Stimulated activated CD4-positive, alpha-beta T cell treated with anti-CD3 and anti-CD28 coated beads, TNF-alpha, amount 100 ng/mL, for 4 hours (primary cell): ENCODE results near the gene CRIM1.

Experiments used
- DNase-seq, 3 experiments: peaks; one replicate each; pipeline ENCODE4 v3.0.0-alpha.2; 2020; ENCODE audit warnings: low read depth in 3 of 3

CRIM1 gene

DNA sequence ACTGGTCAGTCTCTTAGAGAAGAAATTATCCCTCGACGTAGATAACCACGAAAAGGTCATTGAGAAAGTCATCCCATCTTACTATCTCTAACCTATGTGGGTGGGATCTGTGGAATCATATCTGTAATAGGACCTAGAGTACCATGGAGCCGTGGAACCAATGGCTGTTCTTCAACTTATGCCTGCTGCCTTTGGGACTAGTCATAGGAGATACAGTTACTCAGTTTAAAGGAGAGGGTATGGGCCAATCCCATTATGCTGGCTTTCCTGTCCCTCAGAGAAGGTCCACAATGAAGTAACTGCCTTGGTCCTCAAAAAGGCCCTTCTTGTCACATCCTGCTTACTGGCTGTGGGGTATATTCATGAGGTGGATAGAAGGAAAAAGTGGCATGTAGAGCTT lies 164.9 kb downstream of the CRIM1 start:
- no peak for DNase-seq

DNA sequence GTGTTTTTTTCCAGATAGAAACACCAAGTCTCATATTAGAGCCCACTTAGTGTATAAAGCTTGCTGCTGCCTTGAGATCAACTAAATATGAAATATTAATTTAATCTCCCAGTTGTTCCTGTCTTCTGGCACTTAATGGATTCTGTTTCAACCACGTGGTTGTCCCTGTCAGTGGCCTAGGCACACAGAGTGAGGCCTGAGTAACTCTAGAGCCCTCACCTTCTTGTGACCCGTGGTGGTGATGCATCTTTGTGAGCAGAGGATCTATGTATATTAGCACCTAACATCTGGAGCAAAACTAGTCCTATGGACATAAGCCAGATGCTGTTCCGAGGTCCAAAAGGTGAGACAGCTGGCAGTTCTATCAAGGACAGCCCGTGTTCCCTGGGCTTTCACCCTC lies 167.6 kb downstream of the CRIM1 start:
- no peak for DNase-seq

DNA sequence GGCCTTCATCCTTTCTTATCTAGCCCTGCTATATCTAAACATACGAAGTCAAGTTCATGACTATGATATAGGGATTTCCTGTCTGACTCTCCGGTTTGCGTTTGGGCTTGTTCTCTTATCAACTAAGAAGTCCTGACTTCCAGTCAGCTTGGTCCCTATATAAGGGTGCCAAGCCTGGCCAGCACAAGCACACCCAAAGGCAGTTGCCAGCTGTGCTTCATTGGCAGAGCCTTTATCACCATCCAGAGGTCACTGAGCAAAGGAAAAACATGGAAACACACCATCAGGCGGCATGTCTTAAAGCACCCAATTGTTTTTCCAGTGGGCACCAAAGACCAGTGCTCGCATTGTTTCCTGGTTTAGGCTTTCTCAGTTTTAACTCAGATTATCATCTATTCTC lies 169.7 kb downstream of the CRIM1 start:
- DNase-seq: no peak

DNA sequence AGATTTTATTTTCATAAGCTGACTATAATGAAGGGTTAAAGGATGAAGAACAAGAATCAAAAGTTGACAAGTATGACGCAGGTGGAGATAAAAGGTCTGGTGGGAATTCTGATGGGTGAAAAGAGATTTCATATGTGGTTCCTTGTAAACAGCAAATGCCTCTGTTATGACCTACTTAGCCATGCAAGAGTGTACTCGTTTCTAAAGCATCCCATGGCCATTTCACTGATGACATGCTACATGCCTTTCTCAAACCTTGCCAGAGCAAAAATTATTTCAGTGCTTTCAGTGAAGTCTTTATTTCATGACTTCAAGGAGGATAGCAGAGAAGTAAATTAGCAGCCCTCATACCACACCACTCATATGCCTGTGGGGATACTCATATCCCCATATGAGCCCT lies 170.6 kb downstream of the CRIM1 start:
- no peak for DNase-seq

DNA sequence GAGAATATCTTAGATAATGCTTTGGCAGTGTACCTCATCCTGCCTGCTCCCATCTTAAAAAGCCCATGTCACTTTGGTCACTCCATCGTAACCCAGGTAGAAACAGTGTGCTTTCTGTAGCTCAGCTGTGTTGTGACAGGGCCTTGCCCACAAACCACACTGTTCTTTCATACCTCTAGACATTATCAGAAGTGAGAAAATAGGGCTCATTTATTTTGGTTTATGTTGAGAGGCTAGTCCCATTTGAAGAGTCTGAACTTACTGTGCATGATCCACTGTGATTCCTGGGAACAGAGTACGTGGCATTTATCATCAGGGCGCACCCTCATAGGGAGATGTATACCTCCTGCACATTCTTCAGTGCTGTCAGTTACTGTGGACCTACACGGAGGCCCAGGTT lies 172.7 kb downstream of the CRIM1 start:
- no peak for DNase-seq

DNA sequence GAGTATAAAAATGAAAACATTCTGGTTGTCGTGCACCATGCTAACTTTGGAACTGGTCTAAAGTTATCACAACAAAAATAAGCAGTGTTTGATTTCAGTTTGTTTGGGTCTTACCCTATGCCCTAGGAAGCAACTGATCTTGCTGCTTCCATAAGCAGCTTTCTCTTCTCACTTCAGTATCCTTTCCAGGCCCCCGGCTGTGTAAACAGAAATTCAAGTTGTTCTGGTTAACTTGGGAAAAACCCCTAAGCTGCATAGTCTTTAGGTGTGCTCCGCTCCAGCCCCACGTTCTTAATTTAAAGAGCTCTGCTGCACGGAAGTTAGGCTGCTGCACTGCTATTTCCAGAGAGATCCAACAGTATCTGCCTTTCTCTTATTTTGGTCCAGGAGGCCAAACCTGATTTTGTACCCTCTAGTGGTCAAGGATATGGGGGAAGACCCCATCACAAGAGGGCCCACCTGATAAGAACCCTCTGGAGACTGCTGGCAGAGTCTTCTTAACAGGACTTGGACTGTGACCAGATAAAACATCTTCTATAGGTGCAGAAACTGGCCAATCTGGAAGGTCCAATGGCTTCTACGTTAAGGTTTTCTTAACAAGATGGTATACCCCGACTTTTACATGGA lies 173.3 kb downstream of the CRIM1 start:
- no peak for DNase-seq

DNA sequence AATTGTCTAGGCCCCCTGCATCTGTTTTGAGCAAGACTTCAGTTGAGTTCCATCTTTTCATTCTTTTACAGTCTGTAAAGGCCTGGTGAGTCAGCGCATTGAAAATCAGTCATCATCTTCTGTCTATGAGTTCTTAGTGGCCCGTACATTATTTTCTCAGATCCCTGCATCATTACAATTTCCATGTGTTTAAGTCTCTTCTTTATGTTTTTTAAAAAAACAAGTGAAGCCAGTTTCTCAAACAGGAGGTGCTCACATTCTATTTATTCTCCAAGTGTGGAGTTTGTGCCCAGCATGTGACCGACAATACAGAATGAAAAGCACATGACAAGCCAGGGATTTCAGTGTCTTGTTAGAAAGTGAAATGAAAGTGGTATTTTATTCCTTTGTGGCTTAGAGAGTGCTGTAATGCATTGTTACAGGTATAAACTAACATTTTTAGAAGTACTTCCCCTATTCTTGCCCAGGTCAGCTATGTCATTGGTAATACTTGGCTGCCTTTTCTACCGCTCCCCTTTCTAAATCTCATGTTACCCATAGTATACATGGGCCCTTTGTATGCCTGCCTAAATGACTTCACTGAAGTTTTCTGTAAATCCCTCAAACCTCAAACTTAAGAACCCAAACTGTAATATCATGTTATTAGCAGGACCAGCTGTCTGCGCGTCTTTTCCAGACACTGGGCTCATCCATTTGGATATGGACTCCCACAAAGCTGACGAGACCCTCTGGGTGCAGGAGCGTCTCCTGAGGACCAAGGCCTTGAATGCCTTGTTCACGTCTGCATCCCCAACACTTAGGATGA lies 174.8 kb downstream of the CRIM1 start:
- no peak for DNase-seq

DNA sequence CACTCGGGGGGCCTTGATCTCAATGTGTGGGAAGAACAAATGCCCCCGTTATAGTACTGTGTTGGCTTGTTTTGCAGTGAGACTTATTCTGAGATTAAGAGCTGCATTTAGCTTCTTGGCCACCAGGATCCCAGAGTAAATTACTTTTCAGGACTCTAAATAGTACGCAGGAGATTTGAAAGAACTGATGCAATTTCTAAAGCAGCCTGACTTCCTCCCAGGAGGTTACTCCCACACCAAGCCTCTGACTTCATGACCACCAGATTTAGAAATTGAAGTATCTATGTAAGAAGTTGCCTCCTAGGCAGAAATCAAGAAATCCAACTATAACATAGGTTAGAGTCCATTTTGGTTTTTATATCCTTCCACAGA lies 175.4 kb downstream of the CRIM1 start:
- DNase-seq: no peak

DNA sequence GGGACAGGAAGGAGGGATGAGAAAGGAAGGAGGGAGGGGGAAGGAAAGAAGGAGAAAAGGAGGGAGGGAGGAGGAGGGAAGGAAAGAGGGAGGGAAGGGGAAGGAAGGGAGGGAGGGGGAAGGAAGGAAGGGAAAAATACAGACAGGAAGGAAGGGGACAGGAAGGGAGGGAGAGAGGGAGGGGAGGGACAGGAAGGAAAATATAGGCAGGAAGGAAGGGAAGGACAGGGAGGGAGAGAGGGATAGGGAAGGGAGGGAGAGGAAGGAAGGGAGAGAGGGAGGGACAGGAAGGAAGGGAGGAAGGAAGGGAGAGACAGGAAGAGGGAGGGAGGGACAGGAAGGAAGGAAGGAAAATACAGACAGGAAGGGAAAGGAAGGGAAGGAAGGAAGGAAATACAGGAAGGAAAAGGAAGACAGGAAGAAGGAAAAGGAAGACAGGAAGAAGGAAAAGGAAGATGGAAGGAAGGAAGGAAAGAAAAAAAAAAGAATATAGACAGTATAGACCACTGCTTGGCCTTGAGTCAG lies 178.8 kb downstream of the CRIM1 start:
- DNase-seq: no peak

DNA sequence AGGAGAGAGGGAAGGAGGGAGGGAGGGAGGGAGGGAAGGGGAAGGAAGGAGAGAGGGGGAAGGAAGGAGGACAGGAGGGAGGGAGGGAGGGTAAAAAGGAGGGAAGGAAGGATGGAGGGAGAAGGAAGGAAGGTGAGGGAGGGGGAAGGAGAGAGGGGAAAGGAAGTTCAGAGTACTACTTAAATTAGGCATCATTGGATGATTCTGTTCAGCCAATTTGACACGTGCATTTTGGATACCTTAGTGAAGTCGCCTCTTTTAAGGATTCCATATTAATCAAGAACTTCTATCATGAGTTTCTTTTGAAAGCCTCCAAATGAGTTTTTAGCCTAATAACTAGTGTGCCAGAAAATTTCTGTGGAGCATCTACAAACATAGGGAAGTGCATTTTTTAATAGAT lies 179.5 kb downstream of the CRIM1 start:
- no peak for DNase-seq

DNA sequence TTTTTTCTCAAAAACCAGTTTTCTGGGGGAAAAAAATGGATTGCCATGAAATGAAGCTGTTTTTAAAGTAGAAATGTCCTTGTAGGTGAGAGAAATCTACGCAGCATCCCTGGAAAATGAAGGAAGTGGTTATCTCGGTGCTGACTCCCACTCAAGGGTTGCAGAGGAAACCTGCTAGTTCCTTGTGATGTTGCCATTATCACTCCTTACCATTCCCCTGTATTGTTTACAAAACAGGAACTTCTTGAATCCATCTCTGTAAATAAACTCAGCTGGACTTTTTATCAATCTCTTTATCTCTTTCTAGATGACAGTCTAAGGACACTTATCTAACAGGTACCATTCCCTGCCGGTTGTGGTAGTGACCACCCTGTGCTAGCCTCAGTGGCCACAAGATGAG lies 181.2 kb downstream of the CRIM1 start:
- no peak for DNase-seq

DNA sequence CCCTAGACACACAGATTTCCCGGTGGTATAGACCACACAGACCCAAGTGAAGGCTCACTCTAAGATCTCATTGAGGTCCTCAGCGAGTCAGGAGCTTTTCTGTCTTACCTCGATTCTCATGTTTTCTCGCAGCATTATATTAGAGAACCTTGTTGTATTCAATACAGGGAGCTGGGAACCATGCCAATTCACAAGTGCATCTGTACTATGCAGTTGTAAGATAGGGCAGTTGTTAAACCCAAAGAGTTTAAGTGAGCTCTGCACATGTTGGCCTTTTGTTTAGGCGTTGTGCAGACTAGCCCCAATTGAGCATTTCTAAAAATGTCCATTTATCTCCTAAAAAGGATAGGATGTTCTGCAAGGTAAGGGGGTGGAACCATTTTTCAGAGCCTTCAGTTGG lies 182.8 kb downstream of the CRIM1 start:
- no peak for DNase-seq

DNA sequence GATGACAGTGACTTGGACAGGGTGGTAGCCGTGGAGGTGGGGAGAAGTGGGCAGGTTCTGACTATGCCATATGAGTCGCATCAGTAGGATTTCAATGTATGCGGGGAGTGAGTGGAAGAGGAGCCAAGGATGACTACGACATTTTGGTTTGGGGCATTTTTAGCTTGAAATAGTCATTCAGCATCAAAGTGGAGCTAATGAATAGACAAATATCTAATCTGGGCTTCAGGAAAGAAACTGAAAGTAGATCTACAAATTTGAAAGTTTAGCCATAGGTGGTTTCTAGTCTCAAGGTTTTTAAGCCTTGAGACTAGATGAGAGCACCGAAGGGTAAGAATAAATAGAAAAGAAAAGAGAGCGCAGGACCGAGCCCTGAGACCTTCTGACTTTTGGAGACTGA lies 184.1 kb downstream of the CRIM1 start:
- DNase-seq: no peak

DNA sequence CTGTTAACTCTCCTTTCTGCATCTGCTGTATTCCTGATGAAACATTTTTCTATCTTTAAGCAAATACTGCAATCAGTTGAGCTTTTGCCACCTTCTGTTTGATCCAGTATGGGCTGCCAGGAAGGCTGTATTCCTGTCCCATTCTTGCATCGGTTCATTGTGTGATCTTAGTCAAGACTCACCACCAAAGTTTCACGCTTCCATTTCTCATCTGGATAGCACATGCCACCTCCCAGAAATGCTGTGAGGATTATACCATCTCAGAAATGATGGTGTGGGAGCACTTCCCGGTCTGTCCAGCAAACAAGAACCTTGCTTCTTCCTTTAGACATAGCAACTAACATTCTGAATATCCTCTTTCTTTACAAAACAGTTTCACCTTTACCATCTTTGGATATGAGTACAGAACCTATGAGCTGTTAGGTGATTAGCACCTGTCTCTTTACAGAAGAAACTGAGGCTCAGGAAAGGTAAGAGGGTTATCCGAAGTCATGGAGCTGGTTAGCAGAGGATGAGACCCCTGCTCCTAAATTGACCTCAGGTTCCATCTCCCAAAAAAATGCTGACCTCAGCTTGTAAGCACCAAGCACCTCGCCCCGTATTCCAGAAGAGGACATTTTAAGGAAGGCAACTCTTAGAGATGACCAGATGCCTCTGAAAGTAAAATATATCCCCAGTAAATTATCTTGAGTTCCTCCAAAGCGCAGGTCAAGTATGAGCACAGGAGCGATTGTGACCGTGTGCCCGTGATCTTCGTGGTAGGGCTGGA lies 185.6 kb downstream of the CRIM1 start:
- no peak for DNase-seq

DNA sequence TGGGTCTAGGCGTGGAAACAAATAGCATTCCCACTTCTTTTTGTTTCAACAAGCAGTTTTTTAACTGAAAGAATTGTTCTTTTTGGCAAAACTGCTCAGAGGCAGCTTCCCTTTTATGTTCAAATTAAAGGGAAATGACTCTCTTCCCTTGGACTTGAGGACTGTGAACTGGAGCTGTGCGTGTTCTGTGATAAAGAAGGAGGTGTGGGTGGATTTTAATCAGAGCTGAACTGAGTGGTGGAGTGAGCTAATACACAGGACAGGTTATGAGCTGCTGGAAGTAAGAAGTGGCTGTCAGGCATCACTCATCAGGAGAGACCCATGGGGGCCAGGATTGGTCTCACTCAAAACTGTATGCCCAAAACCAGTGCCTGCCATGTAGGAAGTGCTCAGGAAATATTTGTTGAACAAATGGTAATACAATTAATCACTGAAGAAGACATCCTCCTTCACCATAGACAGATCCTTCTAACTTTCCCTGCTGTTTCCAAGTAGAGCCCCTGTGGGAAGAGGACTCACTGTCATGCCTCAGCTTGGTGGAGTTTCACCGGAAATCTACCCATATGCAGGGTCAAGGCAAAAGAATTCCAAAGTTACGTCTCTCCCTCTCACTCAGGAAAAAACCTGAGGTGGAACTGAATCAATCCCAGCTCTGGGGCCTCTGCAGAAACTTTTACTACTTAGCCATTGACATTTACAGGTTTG lies 186.5 kb downstream of the CRIM1 start:
- no peak for DNase-seq

DNA sequence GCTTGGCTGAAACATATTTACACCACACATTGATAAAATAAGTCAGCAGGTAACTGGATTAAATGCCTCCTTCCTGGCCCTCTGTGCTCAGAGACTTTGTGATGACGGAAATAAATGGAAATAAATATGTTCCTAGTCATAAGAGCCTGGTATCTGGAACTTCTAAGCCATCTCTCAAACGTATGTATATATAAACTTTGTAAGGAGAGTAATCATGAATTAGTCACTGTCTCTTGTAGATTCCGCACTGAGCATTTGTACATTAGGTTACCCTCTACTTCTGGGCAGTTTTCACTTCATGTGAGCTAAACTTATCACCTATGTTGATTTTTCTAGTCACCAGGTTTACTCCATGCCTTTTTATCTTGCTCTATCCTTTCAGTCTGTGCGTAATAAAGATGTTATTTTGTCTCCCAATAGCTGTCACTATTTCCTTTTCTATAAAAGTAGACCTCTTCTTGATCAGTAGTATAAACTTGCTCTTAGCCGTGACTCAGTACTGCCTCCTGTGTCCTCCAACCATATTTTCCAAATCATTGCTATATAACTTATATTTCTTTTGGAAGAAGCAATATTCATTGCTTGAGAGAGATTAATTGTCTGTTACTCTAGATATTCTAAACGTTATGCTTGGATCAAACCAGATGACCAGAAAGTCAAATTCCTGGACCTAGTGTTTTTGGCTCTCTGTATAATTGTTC lies 189.2 kb downstream of the CRIM1 start:
- no peak for DNase-seq

DNA sequence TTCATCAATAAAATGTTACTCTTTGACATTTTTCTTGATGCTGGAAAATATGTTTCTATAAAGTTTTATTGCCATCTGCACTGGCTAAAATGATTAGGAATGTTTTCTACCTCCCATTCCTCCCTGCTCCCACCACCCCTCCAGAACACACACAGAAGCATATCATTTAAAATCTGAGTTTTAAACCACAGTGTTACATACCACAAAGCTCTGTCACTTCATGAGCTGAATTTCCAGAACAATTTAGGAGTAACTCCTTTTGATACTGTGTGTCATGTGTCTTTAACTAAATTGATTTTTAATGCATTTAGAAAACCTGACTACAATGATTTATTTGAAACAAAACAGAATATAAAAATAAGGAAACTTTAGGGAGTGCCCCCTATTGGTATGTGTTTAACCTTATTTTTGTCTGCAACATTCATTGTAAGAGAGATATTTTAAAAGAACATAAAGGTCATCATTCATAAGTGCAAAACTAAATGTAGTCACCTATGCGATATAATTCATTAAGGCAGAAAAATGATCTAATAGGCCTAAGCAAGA lies 190.4 kb downstream of the CRIM1 start:
- no peak for DNase-seq

DNA sequence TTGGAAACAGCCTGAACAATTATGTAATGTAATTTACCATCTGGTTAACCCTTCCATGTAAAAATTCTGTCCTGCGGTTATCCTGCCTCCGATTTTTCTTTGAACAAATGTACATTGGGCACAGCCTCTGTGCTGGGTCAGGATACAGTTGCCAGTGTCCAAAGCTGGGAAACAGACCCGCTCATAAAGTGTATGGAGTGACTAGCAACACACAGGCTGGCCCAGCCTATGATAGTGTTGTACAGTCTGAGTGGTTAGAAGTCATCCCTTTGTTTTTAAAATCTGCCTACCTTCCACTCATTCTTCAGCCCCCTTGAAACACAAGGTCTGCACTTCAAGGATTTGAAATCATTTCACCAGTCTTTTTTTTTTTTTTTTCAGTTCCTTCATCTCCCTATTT lies 192.3 kb downstream of the CRIM1 start:
- no peak for DNase-seq

DNA sequence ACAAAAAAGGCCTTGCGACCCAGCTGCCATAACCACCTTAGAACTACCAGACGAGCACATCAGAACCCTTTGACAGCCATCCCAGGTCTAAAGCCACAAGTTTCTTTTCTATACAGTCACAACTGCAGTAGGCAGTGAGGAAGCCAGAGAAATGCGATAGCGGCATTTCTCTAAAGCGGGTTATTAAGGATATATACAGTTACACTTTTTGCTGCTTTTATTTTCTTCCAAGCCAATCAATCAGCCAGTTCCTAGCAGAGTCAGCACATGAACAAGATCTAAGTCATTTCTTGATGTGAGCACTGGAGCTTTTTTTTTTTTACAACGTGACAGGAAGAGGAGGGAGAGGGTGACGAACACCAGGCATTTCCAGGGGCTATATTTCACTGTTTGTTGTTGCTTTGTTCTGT lies 193.6 kb downstream of the CRIM1 start:
- no peak for DNase-seq

DNA sequence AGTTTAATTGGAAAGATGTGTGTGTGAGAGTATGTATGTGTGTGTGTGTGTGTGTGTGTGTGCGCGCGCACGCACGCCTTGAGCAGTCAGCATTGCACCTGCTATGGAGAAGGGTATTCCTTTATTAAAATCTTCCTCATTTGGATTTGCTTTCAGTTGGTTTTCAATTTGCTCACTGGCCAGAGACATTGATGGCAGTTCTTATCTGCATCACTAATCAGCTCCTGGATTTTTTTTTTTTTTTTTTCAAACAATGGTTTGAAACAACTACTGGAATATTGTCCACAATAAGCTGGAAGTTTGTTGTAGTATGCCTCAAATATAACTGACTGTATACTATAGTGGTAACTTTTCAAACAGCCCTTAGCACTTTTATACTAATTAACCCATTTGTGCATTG lies 194.4 kb downstream of the CRIM1 start:
- no peak for DNase-seq

DNA sequence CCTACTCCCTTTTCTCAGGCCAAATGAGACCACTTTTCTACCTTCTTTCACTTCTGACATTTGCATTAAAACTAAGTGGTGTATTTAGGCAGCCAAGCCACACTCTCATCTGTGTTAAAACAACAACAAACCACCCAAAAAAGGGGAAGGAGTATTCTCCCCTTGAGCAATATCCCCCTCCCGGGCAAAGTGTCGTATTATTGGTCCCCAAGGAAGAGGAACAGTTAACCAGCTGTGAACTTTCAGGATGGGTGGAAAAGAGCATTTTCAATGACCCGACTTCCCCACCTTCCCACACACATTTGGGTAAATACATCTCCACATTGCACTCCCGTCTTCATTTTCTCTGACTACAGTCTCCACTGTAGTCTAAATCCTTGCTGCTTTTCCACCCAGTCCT lies 198.1 kb downstream of the CRIM1 start:
- no peak for DNase-seq
